ENCODE results near the gene ADSL. TPM values are rescaled to one million over a fixed set of nuclear protein-coding genes. Genes with fewer than 3 reads are reported as not detected.

Gene ADSL
- total and polyA plus RNA-seq, 9 of the 15 experiments (the other 6 are each of a cell fraction or from before 2014, with no cell fraction given): 112 to 322 (median 146) TPM

DNA sequence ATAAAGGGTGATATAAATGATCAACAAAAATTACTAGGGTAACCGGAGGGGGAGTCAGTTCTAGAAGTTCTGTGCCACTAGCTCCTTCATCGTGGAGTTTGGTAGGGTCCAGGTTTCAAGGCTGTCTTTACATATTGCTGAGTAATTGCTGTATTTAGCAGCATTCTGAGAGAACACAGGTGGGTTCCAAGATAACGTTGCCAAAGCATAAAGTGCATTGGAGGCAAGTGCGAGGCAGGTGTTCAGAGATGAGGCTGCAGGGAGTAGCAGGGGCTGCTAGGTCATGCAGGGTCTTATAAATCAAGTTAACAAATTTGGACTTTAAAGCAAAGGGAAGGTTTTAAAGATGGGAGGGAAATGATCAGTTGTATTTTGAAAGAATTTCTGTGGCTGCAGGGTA, 41.9 kb downstream of the ADSL start:
- in situ Hi-C loops (cut with MboI): no loop called here
- DNase-seq (ENCODE audit: extremely low read depth in 1 of 4, low spot score in 3 of 4) (peak in 3 of 4 experiments; percentile 32 to 66 (median 43)), ATAC-seq (peak; percentile 78), FAIRE-seq (peak; percentile 67)
- Histone ChIP-seq H3K4me3 (no peak overlapping the region), H3K9ac (ENCODE audit: insufficient read depth in 1 of 2, low read depth in 2 of 2, low read length in 2 of 2) (peak overlapping the region in 1 of 2 experiments; percentile 36; a peak in 1 of 4 replicates), H3K27me3 (ENCODE audit: control insufficient read depth in 2 of 2, insufficient read depth in 2 of 2, low read length in 2 of 2) (no peaks in the 10 kb centered on the region), H3K4me1 (replicated peaks in 1 of 2; ENCODE audit: control insufficient read depth in 2 of 2, insufficient read depth in 2 of 2, low read length in 2 of 2) (peaks cover 20 to 21% of the 10 kb centered on the region in 2 experiments; a peak in 4 of 5 replicates), H4K20me1 (replicated peaks; ENCODE audit: control insufficient read depth, insufficient read depth, low read length) (no peaks in the 10 kb centered on the region), H3K9me3 (replicated peaks; ENCODE audit: control insufficient read depth, insufficient read depth, low read depth, low read length) (no peaks in the 10 kb centered on the region), H3K36me3 (ENCODE audit: control insufficient read depth, insufficient read depth, low read length) (peaks cover 3% of the 10 kb centered on the region; the same call in 1 of the 3 replicates), H3K27ac (ENCODE audit: extremely low read depth, low read depth, low read length) (peak overlapping the region; percentile 62), H3K9me1 (ENCODE audit: control insufficient read depth, insufficient read depth, low read length) (no peaks in the 10 kb centered on the region), H3K4me2 (ENCODE audit: insufficient read depth, low read length) (peak overlapping the region; percentile 58; the same call in 1 of the 2 replicates), H2AFZ (ENCODE audit: low read depth, low read length) (no peak overlapping the region), H3K79me2 (ENCODE audit: control insufficient read depth, insufficient read depth, low read length) (peaks cover 17% of the 10 kb centered on the region)
- 7% methylated on average over 4 of the region's 4 CpGs for WGBS (ENCODE audit: insufficient coverage, low coverage, missing lambda C conversion rate)
- intact Hi-C loops (cut with micrococcal nuclease): no loop called here
- CTCF ChIA-PET (ENCODE audit: low intra/inter-chr PET ratio): no interaction called here
- POLR2A ChIA-PET: interaction anchor here (0.9 to 1.7 kb wide), 7 partner anchors 9 to 344 kb away, joined by 3 to 6 read pairs (median 3); no protein-coding TSS in a partner anchor
- no TSS peak for BruUV-seq (replicated peaks)
- TF ChIP-seq, protein P1, sequence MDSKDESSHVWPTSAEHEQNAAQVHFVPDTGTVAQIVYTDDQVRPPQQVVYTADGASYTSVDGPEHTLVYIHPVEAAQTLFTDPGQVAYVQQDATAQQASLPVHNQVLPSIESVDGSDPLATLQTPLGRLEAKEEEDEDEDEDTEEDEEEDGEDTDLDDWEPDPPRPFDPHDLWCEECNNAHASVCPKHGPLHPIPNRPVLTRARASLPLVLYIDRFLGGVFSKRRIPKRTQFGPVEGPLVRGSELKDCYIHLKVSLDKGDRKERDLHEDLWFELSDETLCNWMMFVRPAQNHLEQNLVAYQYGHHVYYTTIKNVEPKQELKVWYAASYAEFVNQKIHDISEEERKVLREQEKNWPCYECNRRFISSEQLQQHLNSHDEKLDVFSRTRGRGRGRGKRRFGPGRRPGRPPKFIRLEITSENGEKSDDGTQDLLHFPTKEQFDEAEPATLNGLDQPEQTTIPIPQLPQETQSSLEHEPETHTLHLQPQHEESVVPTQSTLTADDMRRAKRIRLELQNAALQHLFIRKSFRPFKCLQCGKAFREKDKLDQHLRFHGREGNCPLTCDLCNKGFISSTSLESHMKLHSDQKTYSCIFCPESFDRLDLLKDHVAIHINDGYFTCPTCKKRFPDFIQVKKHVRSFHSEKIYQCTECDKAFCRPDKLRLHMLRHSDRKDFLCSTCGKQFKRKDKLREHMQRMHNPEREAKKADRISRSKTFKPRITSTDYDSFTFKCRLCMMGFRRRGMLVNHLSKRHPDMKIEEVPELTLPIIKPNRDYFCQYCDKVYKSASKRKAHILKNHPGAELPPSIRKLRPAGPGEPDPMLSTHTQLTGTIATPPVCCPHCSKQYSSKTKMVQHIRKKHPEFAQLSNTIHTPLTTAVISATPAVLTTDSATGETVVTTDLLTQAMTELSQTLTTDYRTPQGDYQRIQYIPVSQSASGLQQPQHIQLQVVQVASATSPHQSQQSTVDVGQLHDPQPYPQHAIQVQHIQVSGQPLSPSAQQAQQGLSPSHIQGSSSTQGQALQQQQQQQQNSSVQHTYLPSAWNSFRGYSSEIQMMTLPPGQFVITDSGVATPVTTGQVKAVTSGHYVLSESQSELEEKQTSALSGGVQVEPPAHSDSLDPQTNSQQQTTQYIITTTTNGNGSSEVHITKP (IDR thresholded peaks at IDR 0.05; ENCODE audit: partially characterized antibody): peak; percentile 73
- no peak for TF ChIP-seq CBFB (CRISPR knock-in tag; IDR thresholded peaks at IDR 0.05)
- TF ChIP-seq NFE2 (IDR thresholded peaks at IDR 0.05; ENCODE audit: low read depth): peak; percentile 73
- TF ChIP-seq NCOR1 (IDR thresholded peaks at IDR 0.05): peak; percentile 49; the same call in 1 of the 2 replicates
- peak; percentile 36; the same call in 1 of the 2 replicates for TF ChIP-seq STAT5A (IDR thresholded peaks at IDR 0.05; ENCODE audit: borderline replicate concordance, low read length)
- TF ChIP-seq KDM1A (IDR thresholded peaks at IDR 0.05): peak; percentile 53 to 58; a peak in 3 of 4 replicates
- TF ChIP-seq C11orf30 (IDR thresholded peaks at IDR 0.05; ENCODE audit: low read depth): peak; percentile 64
- no peak for TF ChIP-seq HBP1 (CRISPR knock-in tag; IDR thresholded peaks at IDR 0.05)
- TF ChIP-seq CBFA2T2 (conservative IDR thresholded peaks at IDR 0.05): peak; percentile 68
- no peak for TF ChIP-seq PHB2 (IDR thresholded peaks at IDR 0.05; ENCODE audit: low read depth)
- peak; percentile 53; the same call in 1 of the 2 replicates for TF ChIP-seq CTBP1 (IDR thresholded peaks at IDR 0.05; ENCODE audit: borderline replicate concordance)
- no peak for TF ChIP-seq RREB1 (CRISPR knock-in tag; IDR thresholded peaks at IDR 0.05)
- peak; percentile 62; the same call in 1 of the 2 replicates for TF ChIP-seq ZEB2 (IDR thresholded peaks at IDR 0.05)

Data from K562 (cell line).